Osteoblast (primary cell): ENCODE results near the gene WRNIP1. TPM values are rescaled to one million over a fixed set of nuclear protein-coding genes. Genes with fewer than 3 reads are reported as not detected.

Experiments
- DNase-seq: peaks from one replicate; pipeline ENCODE4 v3.0.0; 2011; ENCODE audit warnings: low spot score, mixed read lengths; ENCODE audit not compliant: insufficient read length; ENCODE audit errors: missing footprints
- H2AFZ ChIP-seq: 2 replicates; pipeline ENCODE4 v1.6.0; 2011; ENCODE audit warnings: mild to moderate bottlenecking, low read length
- H3K27ac ChIP-seq: 2 replicates; pipeline ENCODE4 v1.5.1; 2011; ENCODE audit warnings: mild to moderate bottlenecking, low read depth, low read length, moderate library complexity
- H3K27me3 ChIP-seq: 2 replicates; pipeline ENCODE4 v1.6.0; 2012; ENCODE audit warnings: mild to moderate bottlenecking, control low read depth, inconsistent platforms, low read length, moderate library complexity; ENCODE audit not compliant: insufficient read depth
- H3K36me3 ChIP-seq: 2 replicates; pipeline ENCODE4 v1.5.1; 2011; ENCODE audit warnings: mild to moderate bottlenecking, low read length, control low read depth, moderate library complexity; ENCODE audit not compliant: insufficient read depth
- H3K4me1 ChIP-seq: 2 replicates; pipeline ENCODE4 v1.5.1; 2011; ENCODE audit warnings: mild to moderate bottlenecking, low read length, control low read depth, moderate library complexity; ENCODE audit not compliant: insufficient read depth
- H3K4me2 ChIP-seq: 2 replicates; pipeline ENCODE4 v1.6.0; 2011; ENCODE audit warnings: mild to moderate bottlenecking, low read length; ENCODE audit not compliant: insufficient read depth
- H3K4me3 ChIP-seq: fragments of 200-600 bp; sonication (generic); 3 replicates; pipeline ENCODE4 v1.5.1; 2012; ENCODE audit warnings: mild to moderate bottlenecking, low read length, inconsistent platforms; ENCODE audit not compliant: insufficient read depth
- H3K79me2 ChIP-seq: 2 replicates; pipeline ENCODE4 v1.6.0; 2012; ENCODE audit warnings: mild to moderate bottlenecking, low read length, control low read depth, inconsistent platforms; ENCODE audit not compliant: insufficient read depth
- H3K9me3 ChIP-seq: 2 replicates; pipeline ENCODE4 v1.5.1; 2011; ENCODE audit warnings: low read depth, low read length, control low read depth
- H4K20me1 ChIP-seq: 2 replicates; pipeline ENCODE4 v1.6.0; 2012; ENCODE audit warnings: mild to moderate bottlenecking, low read length, control low read depth; ENCODE audit not compliant: insufficient read depth
- total RNA-seq: library from RNA; depleted of rRNA; stranded (reverse); fragments of >200 nt; gene quantifications from 2 replicates; pipeline ENCODE4 v1.2.3, GENCODE V29; 2012
- TF ChIP-seq, protein P1 (sequence below): IDR thresholded peaks from 2 replicates; pipeline ENCODE4 v1.5.1; 2011; ENCODE audit warnings: mild to moderate bottlenecking, low read depth, low read length, moderate library complexity; ENCODE audit errors: extremely low read depth

Gene WRNIP1
- total RNA-seq, 1 donor, result 25.3 TPM

DNA sequence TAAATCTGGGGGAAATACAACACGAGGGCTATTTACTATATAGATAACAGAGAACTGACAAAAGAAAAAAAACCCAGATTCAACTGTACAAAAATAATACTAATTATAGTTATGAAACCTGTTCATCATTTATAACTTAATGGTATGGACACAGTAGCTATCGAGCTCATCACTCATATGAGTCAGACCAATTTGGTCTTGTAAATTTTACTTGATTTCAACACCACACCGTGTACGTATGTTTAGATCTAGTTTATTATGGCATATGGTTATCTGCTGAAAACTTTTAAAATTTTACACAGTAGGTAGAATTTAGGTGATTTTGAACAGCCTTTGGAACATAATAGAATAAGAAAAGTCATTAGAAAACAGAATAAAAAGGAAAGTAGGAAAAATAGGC, 19.9 kb upstream of the WRNIP1 start:
- no peaks in the 10 kb centered on the region for H3K27me3 ChIP-seq
- H3K9me3 ChIP-seq, result no peaks in the 10 kb centered on the region
- DNase-seq, result no peak
- TF ChIP-seq, protein P1, sequence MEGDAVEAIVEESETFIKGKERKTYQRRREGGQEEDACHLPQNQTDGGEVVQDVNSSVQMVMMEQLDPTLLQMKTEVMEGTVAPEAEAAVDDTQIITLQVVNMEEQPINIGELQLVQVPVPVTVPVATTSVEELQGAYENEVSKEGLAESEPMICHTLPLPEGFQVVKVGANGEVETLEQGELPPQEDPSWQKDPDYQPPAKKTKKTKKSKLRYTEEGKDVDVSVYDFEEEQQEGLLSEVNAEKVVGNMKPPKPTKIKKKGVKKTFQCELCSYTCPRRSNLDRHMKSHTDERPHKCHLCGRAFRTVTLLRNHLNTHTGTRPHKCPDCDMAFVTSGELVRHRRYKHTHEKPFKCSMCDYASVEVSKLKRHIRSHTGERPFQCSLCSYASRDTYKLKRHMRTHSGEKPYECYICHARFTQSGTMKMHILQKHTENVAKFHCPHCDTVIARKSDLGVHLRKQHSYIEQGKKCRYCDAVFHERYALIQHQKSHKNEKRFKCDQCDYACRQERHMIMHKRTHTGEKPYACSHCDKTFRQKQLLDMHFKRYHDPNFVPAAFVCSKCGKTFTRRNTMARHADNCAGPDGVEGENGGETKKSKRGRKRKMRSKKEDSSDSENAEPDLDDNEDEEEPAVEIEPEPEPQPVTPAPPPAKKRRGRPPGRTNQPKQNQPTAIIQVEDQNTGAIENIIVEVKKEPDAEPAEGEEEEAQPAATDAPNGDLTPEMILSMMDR, result no peak
- no peak overlapping the region for H3K4me3 ChIP-seq
- no peak overlapping the region for H3K4me2 ChIP-seq
- no peaks in the 10 kb centered on the region for H4K20me1 ChIP-seq
- H2AFZ ChIP-seq, result no peak overlapping the region
- H3K4me1 ChIP-seq, result peaks cover 10% of the 10 kb centered on the region
- no peaks in the 10 kb centered on the region for H3K36me3 ChIP-seq
- H3K27ac ChIP-seq, result no peak overlapping the region
- H3K79me2 ChIP-seq, result no peaks in the 10 kb centered on the region

- H3K27ac ChIP-seq, result no peak overlapping the region
- no peak for DNase-seq
- H3K79me2 ChIP-seq, result no peaks in the 10 kb centered on the region
- no peak overlapping the region for H2AFZ ChIP-seq
- no peaks in the 10 kb centered on the region for H3K27me3 ChIP-seq
- H3K4me3 ChIP-seq, result no peak overlapping the region
- no peak overlapping the region for H3K4me2 ChIP-seq
- peaks cover 10% of the 10 kb centered on the region for H3K4me1 ChIP-seq
- no peaks in the 10 kb centered on the region for H3K9me3 ChIP-seq
- TF ChIP-seq, protein P1, result no peak
- no peaks in the 10 kb centered on the region for H4K20me1 ChIP-seq
- no peaks in the 10 kb centered on the region for H3K36me3 ChIP-seq
Measured at GRCh38 chr6:2746557-2747061, 18.6 kb upstream of the WRNIP1 start.

- no peaks in the 10 kb centered on the region for H3K36me3 ChIP-seq
- H3K4me2 ChIP-seq, result no peak overlapping the region
- no peak for DNase-seq
- no peak overlapping the region for H3K4me3 ChIP-seq
- H3K79me2 ChIP-seq, result no peaks in the 10 kb centered on the region
- no peak overlapping the region for H3K27ac ChIP-seq
- H4K20me1 ChIP-seq, result no peaks in the 10 kb centered on the region
- H3K4me1 ChIP-seq, result peaks cover 4% of the 10 kb centered on the region
- H3K9me3 ChIP-seq, result no peaks in the 10 kb centered on the region
- TF ChIP-seq, protein P1, result no peak
- H2AFZ ChIP-seq, result no peak overlapping the region
- H3K27me3 ChIP-seq, result no peaks in the 10 kb centered on the region
Measured at GRCh38 chr6:2748183-2748582, 17.0 kb upstream of the WRNIP1 start.

- TF ChIP-seq, protein P1, result peak; percentile 94
- DNase-seq, result peak; percentile 78
- peak overlapping the region; percentile 65 for H3K4me3 ChIP-seq
Measured at GRCh38 chr6:2749969-2750600, 15.1 kb upstream of the WRNIP1 start.

More at GRCh38 chr6:2749969-2750600, 15.1 kb upstream of the WRNIP1 start:
- Histone ChIP-seq H3K4me1 (peaks cover 4% of the 10 kb centered on the region), H2AFZ (peak overlapping the region; percentile 71), H4K20me1 (no peaks in the 10 kb centered on the region), H3K36me3 (no peaks in the 10 kb centered on the region), H3K27ac (no peak overlapping the region), H3K9me3 (no peaks in the 10 kb centered on the region), H3K27me3 (no peaks in the 10 kb centered on the region), H3K4me2 (peak overlapping the region; percentile 89), H3K79me2 (no peaks in the 10 kb centered on the region)
